Type B pancreatic cell (in vitro differentiated cells): ENCODE data around the gene THAP4. TPM values are rescaled to one million over a fixed set of nuclear protein-coding genes. Genes with fewer than 3 reads are reported as not detected.
A peak's percentile ranks its signal among the peaks of the same experiment; 100 is the strongest.

ENCODE experiments used
- DNase-seq: peaks from one replicate; pipeline ENCODE4 v3.0.0; 2021; ENCODE audit warnings: mixed read lengths; ENCODE audit not compliant: unreplicated experiment; ENCODE audit errors: extremely low spot score
- H3K27ac Mint-ChIP-seq: 2 replicates; pipeline ENCODE4 v1.8.0; 2021; ENCODE audit warnings: mild to moderate bottlenecking, mixed read lengths
- H3K27me3 Mint-ChIP-seq: 2 replicates; pipeline ENCODE4 v1.8.0; 2021; ENCODE audit warnings: mixed read lengths
- H3K36me3 Mint-ChIP-seq: 2 replicates; pipeline ENCODE4 v1.8.0; 2021; ENCODE audit warnings: mixed read lengths
- H3K4me1 Mint-ChIP-seq: one replicate; pipeline ENCODE4 v1.8.0; 2021; ENCODE audit warnings: mixed read lengths; ENCODE audit not compliant: unreplicated experiment
- H3K4me3 Mint-ChIP-seq: 2 replicates; pipeline ENCODE4 v1.8.0; 2021; ENCODE audit warnings: mild to moderate bottlenecking, mixed read lengths
- H3K9me3 Mint-ChIP-seq: 2 replicates; pipeline ENCODE4 v1.8.0; 2021; ENCODE audit warnings: mixed read lengths
- CTCF ChIP-seq: fragments of 200-600 bp; sonication (generic); conservative IDR thresholded peaks from 2 replicates; pipeline ENCODE4 v1.5.0; 2021; ENCODE audit warnings: antibody characterized with exemption, mild to moderate bottlenecking
- total RNA-seq: library from RNA; stranded (reverse); gene quantifications from 2 replicates; pipeline ENCODE4 v1.2.1, GENCODE V29; 2021; ENCODE audit warnings: low replicate concordance

Gene THAP4
- total RNA-seq, 1 donor from 2014 or later = 51.3 TPM

- DNase-seq = no peak
- peaks cover 25% of the 10 kb centered on the region for H3K27me3 Mint-ChIP-seq
- no peaks in the 10 kb centered on the region for H3K9me3 Mint-ChIP-seq
- no peak for TF ChIP-seq CTCF
- peaks cover 10% of the 10 kb centered on the region for H3K4me1 Mint-ChIP-seq
- H3K27ac Mint-ChIP-seq = peak overlapping the region; percentile 54
- H3K4me3 Mint-ChIP-seq = peak overlapping the region; percentile 17
- H3K36me3 Mint-ChIP-seq = no peaks in the 10 kb centered on the region
Observed at GRCh38 chr2:241538838-241539615, 97.9 kb downstream of the THAP4 start.

GRCh38 chr2:241535871-241536655 lies 100.9 kb downstream of the THAP4 start:
- peaks cover 14% of the 10 kb centered on the region for H3K27me3 Mint-ChIP-seq
- H3K4me1 Mint-ChIP-seq = peaks cover 10% of the 10 kb centered on the region
- H3K4me3 Mint-ChIP-seq = no peak overlapping the region
- H3K9me3 Mint-ChIP-seq = no peaks in the 10 kb centered on the region
- no peak for TF ChIP-seq CTCF
- no peak for DNase-seq
- no peak overlapping the region for H3K27ac Mint-ChIP-seq
- no peaks in the 10 kb centered on the region for H3K36me3 Mint-ChIP-seq

GRCh38 chr2:241534701-241535375 lies 102.1 kb downstream of the THAP4 start:
- Mint-ChIP-seq H3K4me1 (peaks cover 6% of the 10 kb centered on the region), H3K27me3 (peaks cover 15% of the 10 kb centered on the region), H3K9me3 (no peaks in the 10 kb centered on the region), H3K4me3 (no peak overlapping the region), H3K36me3 (no peaks in the 10 kb centered on the region), H3K27ac (no peak overlapping the region)
- no peak for TF ChIP-seq CTCF
- DNase-seq = no peak

Other genes starting within 250 kb of the THAP4 start
- 182 and 198 TPM in 2 replicates for gene STK25, start 128.6 kb downstream of the THAP4 start, total RNA-seq
- 41.5 and 108 TPM in 2 replicates for gene BOK, start 78.4 kb downstream of the THAP4 start, total RNA-seq
- 96.5 and 112 TPM in 2 replicates for gene ATG4B, start 535 bp upstream of the THAP4 start, total RNA-seq
- 32.7 and 66.7 TPM in 2 replicates for gene DTYMK, start 49.7 kb upstream of the THAP4 start, total RNA-seq
- gene ING5, start 64.9 kb upstream of the THAP4 start, total RNA-seq = 37.6 and 48.8 TPM in 2 replicates
- 17.3 and 36.0 TPM in 2 replicates for gene D2HGDH, start 97.5 kb upstream of the THAP4 start, total RNA-seq
- gene GAL3ST2, start 139.7 kb upstream of the THAP4 start, total RNA-seq = 0.19 and 0.29 TPM in 2 replicates
- gene NEU4, start 172.0 kb upstream of the THAP4 start, total RNA-seq = 0.19 and 0.51 TPM in 2 replicates
- gene PDCD1, start 221.7 kb upstream of the THAP4 start, total RNA-seq = not detected in 2 replicates
- not detected in 2 replicates for gene RTP5, start 232.6 kb upstream of the THAP4 start, total RNA-seq